ENCODE results near the gene THEM5. TPM values are rescaled to one million over a fixed set of nuclear protein-coding genes. Genes with fewer than 3 reads are reported as not detected.
"Not testable (repeated sequence)": the region's sequence is repeated elsewhere in the genome, so short reads cannot be mapped to it uniquely, and the experiment has no call there.

The THEM5 gene
- polyA plus RNA-seq, 4 donors = 0.32 TPM; not detected in 3

DNA sequence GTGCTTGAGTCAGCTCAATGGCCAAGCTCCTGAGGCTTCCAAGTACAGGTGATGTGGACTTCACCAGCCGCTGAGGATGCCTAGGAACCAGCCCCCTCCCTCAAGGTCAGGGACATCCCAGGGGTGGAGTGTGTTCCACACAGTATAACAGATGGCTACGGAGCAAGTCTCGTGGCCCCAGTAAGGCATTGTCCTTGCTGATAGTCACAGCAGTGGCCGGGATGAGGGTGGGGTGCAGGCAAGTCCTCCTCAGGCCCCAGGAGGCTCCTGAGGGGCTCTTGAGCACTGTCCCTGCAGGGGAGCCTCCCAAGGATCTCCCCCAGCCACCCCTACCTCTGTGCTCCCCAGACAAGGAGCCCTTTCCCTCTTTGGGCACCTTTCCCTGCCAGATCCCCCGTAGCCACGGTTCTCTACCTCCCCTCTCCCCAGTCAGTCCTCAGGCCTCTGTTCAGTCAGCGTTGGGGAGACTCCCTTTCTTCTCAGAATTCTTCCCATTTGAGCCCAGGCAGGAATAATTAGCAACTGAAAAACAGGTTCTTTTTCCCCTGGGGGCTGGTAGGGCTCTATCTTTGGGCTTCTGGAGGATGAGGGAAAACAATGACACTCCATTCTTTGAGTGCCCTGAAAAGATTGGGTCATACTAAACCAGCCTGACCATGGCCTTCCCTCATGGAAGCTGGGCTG, 7.1 kb upstream of the THEM5 start:
- no peak for DNase-seq

GRCh38 chr1:151859891-151860293, 6.4 kb upstream of the THEM5 start:
- Histone ChIP-seq H3K36me3 (ENCODE audit: control insufficient read depth in 3 of 3, insufficient read depth in 2 of 3, low read depth in 1 of 3, low read length in 3 of 3) (no peaks in the 10 kb centered on the region), H3K4me1 (ENCODE audit: control insufficient read depth in 3 of 3, insufficient read depth in 2 of 3, low read depth in 1 of 3, low read length in 2 of 3) (no peaks in the 10 kb centered on the region), H3K4me3 (ENCODE audit: low read depth in 1 of 3, low read length in 3 of 3) (no peak overlapping the region), H3K9me3 (ENCODE audit: control insufficient read depth in 2 of 2, insufficient read depth in 1 of 2, low read depth in 1 of 2, low read length in 1 of 2) (no peaks in the 10 kb centered on the region), H3K27me3 (ENCODE audit: control insufficient read depth in 3 of 3, insufficient read depth in 3 of 3, low read length in 3 of 3) (no peaks in the 10 kb centered on the region), H3K27ac (ENCODE audit: low read depth in 1 of 3, low read length in 2 of 3) (no peak overlapping the region)
- FAIRE-seq (no peak), DNase-seq (no peak)
- 81 to 86% (median 83%) methylated on average over 6 of the region's 6 CpGs for WGBS, 3 donors

More for the DNA sequence above, 7.1 kb upstream of the THEM5 start:
- no peaks in the 10 kb centered on the region for H3K27me3 ChIP-seq (ENCODE audit: control insufficient read depth in 3 of 3, insufficient read depth in 3 of 3, low read length in 3 of 3)
- no peaks in the 10 kb centered on the region for H3K36me3 ChIP-seq (ENCODE audit: control insufficient read depth in 3 of 3, insufficient read depth in 2 of 3, low read depth in 1 of 3, low read length in 3 of 3)
- no peak for FAIRE-seq
- no peaks in the 10 kb centered on the region for H3K9me3 ChIP-seq (ENCODE audit: control insufficient read depth in 2 of 2, insufficient read depth in 1 of 2, low read depth in 1 of 2, low read length in 1 of 2)
- H3K4me1 ChIP-seq (ENCODE audit: control insufficient read depth in 3 of 3, insufficient read depth in 2 of 3, low read depth in 1 of 3, low read length in 2 of 3) = no peaks in the 10 kb centered on the region
- no peak overlapping the region for H3K4me3 ChIP-seq (ENCODE audit: low read depth in 1 of 3, low read length in 3 of 3)
- 84 to 86% (median 84%) methylated on average over 7 of the region's 7 CpGs for WGBS, 3 donors
- no peak overlapping the region for H3K27ac ChIP-seq (ENCODE audit: low read depth in 1 of 3, low read length in 2 of 3)

GRCh38 chr1:151858886-151859665, 5.6 kb upstream of the THEM5 start:
- DNase-seq = no peak
- Histone ChIP-seq H3K27me3 (ENCODE audit: control insufficient read depth in 3 of 3, insufficient read depth in 3 of 3, low read length in 3 of 3) (no peaks in the 10 kb centered on the region), H3K4me3 (ENCODE audit: low read depth in 1 of 3, low read length in 3 of 3) (no peak overlapping the region), H3K9me3 (ENCODE audit: control insufficient read depth in 2 of 2, insufficient read depth in 1 of 2, low read depth in 1 of 2, low read length in 1 of 2) (no peaks in the 10 kb centered on the region), H3K27ac (ENCODE audit: low read depth in 1 of 3, low read length in 2 of 3) (no peak overlapping the region), H3K4me1 (ENCODE audit: control insufficient read depth in 3 of 3, insufficient read depth in 2 of 3, low read depth in 1 of 3, low read length in 2 of 3) (no peaks in the 10 kb centered on the region), H3K36me3 (ENCODE audit: control insufficient read depth in 3 of 3, insufficient read depth in 2 of 3, low read depth in 1 of 3, low read length in 3 of 3) (no peaks in the 10 kb centered on the region)
- no peak for FAIRE-seq
- WGBS, 3 donors = 90 to 94% (median 92%) methylated on average over 6 of the region's 6 CpGs

GRCh38 chr1:151858030-151858746, 4.7 kb upstream of the THEM5 start:
- FAIRE-seq (no peak), DNase-seq (no peak)
- no peak overlapping the region for H3K27ac ChIP-seq (ENCODE audit: low read depth in 1 of 3, low read length in 2 of 3)
- H3K27me3 ChIP-seq (ENCODE audit: control insufficient read depth in 3 of 3, insufficient read depth in 3 of 3, low read length in 3 of 3) = no peaks in the 10 kb centered on the region
- no peaks in the 10 kb centered on the region for H3K36me3 ChIP-seq (ENCODE audit: control insufficient read depth in 3 of 3, insufficient read depth in 2 of 3, low read depth in 1 of 3, low read length in 3 of 3)
- no peaks in the 10 kb centered on the region for H3K4me1 ChIP-seq (ENCODE audit: control insufficient read depth in 3 of 3, insufficient read depth in 2 of 3, low read depth in 1 of 3, low read length in 2 of 3)
- WGBS, 3 donors = 67 to 75% (median 67%) methylated on average over 3 of the region's 3 CpGs
- H3K9me3 ChIP-seq (ENCODE audit: control insufficient read depth in 2 of 2, insufficient read depth in 1 of 2, low read depth in 1 of 2, low read length in 1 of 2) = no peaks in the 10 kb centered on the region
- no peak overlapping the region for H3K4me3 ChIP-seq (ENCODE audit: low read depth in 1 of 3, low read length in 3 of 3)

GRCh38 chr1:151855933-151856332, 2.4 kb upstream of the THEM5 start:
- no peaks in the 10 kb centered on the region for H3K27me3 ChIP-seq (ENCODE audit: control insufficient read depth in 3 of 3, insufficient read depth in 3 of 3, low read length in 3 of 3)
- H3K4me1 ChIP-seq (ENCODE audit: control insufficient read depth in 3 of 3, insufficient read depth in 2 of 3, low read depth in 1 of 3, low read length in 2 of 3) = no peaks in the 10 kb centered on the region
- no peak overlapping the region for H3K4me3 ChIP-seq (ENCODE audit: low read depth in 1 of 3, low read length in 3 of 3)
- no peak overlapping the region for H3K27ac ChIP-seq (ENCODE audit: low read depth in 1 of 3, low read length in 2 of 3)
- WGBS, 3 donors = 51 to 80% (median 72%) methylated on average over 4 of the region's 4 CpGs
- DNase-seq (no peak), FAIRE-seq (no peak)
- H3K9me3 ChIP-seq (ENCODE audit: control insufficient read depth in 2 of 2, insufficient read depth in 1 of 2, low read depth in 1 of 2, low read length in 1 of 2) = no peaks in the 10 kb centered on the region
- no peaks in the 10 kb centered on the region for H3K36me3 ChIP-seq (ENCODE audit: control insufficient read depth in 3 of 3, insufficient read depth in 2 of 3, low read depth in 1 of 3, low read length in 3 of 3)

GRCh38 chr1:151855516-151855915, 2.0 kb upstream of the THEM5 start:
- not testable (repeated sequence) for H3K36me3 ChIP-seq (ENCODE audit: control insufficient read depth in 3 of 3, insufficient read depth in 2 of 3, low read depth in 1 of 3, low read length in 3 of 3); H3K4me3 ChIP-seq (ENCODE audit: low read depth in 1 of 3, low read length in 3 of 3); DNase-seq; H3K27ac ChIP-seq (ENCODE audit: low read depth in 1 of 3, low read length in 2 of 3); H3K27me3 ChIP-seq (ENCODE audit: control insufficient read depth in 3 of 3, insufficient read depth in 3 of 3, low read length in 3 of 3); FAIRE-seq; H3K9me3 ChIP-seq (ENCODE audit: control insufficient read depth in 2 of 2, insufficient read depth in 1 of 2, low read depth in 1 of 2, low read length in 1 of 2); H3K4me1 ChIP-seq (ENCODE audit: control insufficient read depth in 3 of 3, insufficient read depth in 2 of 3, low read depth in 1 of 3, low read length in 2 of 3)
- WGBS, 3 donors = 82 to 92% (median 87%) methylated on average over 8 of the region's 8 CpGs

- Histone ChIP-seq H3K9me3 (ENCODE audit: control insufficient read depth in 2 of 2, insufficient read depth in 1 of 2, low read depth in 1 of 2, low read length in 1 of 2) (no peaks in the 10 kb centered on the region), H3K4me1 (ENCODE audit: control insufficient read depth in 3 of 3, insufficient read depth in 2 of 3, low read depth in 1 of 3, low read length in 2 of 3) (no peaks in the 10 kb centered on the region), H3K27ac (ENCODE audit: low read depth in 1 of 3, low read length in 2 of 3) (no peak overlapping the region), H3K36me3 (ENCODE audit: control insufficient read depth in 3 of 3, insufficient read depth in 2 of 3, low read depth in 1 of 3, low read length in 3 of 3) (no peaks in the 10 kb centered on the region), H3K27me3 (ENCODE audit: control insufficient read depth in 3 of 3, insufficient read depth in 3 of 3, low read length in 3 of 3) (no peaks in the 10 kb centered on the region), H3K4me3 (ENCODE audit: low read depth in 1 of 3, low read length in 3 of 3) (no peak overlapping the region)
- DNase-seq (no peak), FAIRE-seq (no peak)
- 45 to 83% (median 62%) methylated on average over 7 of the region's 7 CpGs for WGBS, 3 donors
Measured at GRCh38 chr1:151854658-151855057, 1.1 kb upstream of the THEM5 start.

DNA sequence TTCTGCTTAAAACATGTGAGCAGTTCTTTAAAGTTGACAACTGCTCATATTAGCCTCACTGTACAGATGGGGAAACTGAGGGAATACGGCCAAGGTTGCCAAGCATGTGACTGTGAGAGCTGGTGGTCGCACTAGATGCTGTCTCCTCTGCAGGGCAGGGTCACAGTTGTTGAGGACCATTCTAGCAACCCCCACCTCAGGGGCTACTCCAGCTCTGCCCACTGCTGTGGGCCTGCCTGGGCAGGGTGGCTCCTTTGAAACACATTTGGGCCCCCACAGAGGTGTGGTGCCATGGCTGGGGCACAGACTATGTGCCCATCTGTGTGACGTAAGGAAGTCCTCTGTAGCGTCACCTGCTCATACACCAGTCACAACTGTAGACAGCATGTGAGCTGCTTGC, 779 bp downstream of the THEM5 start:
- no peaks in the 10 kb centered on the region for H3K4me1 ChIP-seq (ENCODE audit: control insufficient read depth in 3 of 3, insufficient read depth in 2 of 3, low read depth in 1 of 3, low read length in 2 of 3)
- no peaks in the 10 kb centered on the region for H3K27me3 ChIP-seq (ENCODE audit: control insufficient read depth in 3 of 3, insufficient read depth in 3 of 3, low read length in 3 of 3)
- no peak overlapping the region for H3K4me3 ChIP-seq (ENCODE audit: low read depth in 1 of 3, low read length in 3 of 3)
- FAIRE-seq = no peak
- 89 to 92% (median 89%) methylated on average over 4 of the region's 4 CpGs for WGBS, 3 donors
- no peaks in the 10 kb centered on the region for H3K36me3 ChIP-seq (ENCODE audit: control insufficient read depth in 3 of 3, insufficient read depth in 2 of 3, low read depth in 1 of 3, low read length in 3 of 3)
- no peak overlapping the region for H3K27ac ChIP-seq (ENCODE audit: low read depth in 1 of 3, low read length in 2 of 3)
- no peaks in the 10 kb centered on the region for H3K9me3 ChIP-seq (ENCODE audit: control insufficient read depth in 2 of 2, insufficient read depth in 1 of 2, low read depth in 1 of 2, low read length in 1 of 2)
- no peak for DNase-seq

All from small intestine (tissue), 7 donors.